ENCODE results near the gene PFKP.
A peak's percentile ranks its signal among the peaks of the same experiment; 100 is the strongest.

The PFKP gene

DNA sequence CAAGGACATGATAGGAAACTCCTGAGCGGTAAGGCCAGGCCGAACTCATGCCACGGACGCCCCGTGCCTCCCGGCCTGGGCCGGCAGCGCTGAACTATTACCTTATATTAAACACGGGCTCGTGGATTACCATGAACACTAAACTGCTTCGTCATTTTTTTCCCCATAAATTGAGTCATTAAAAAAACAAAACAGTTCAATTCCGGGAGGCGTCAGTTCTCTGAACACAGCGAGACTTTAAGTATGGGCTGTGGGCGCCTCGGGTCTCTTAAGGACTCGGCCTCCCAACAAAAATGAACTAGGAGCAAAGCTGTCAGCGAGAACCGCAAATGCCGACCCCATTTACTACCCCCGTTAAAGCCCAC lies 104.7 kb downstream of the PFKP start:
- Histone ChIP-seq H3K4me1 (ENCODE audit: control insufficient read depth, insufficient read depth, low read length) (peaks cover 13% of the 10 kb centered on the region), H3K36me3 (ENCODE audit: control insufficient read depth, insufficient read depth, low read length, severe bottlenecking) (peaks cover 30% of the 10 kb centered on the region), H3K4me3 (ENCODE audit: low read length) (peak overlapping the region; percentile 87), H3K9ac (ENCODE audit: low read length) (peak overlapping the region; percentile 93), H3K27me3 (replicated peaks; ENCODE audit: control insufficient read depth, insufficient read depth, low read length) (no peaks in the 10 kb centered on the region), H3K9me3 (ENCODE audit: control insufficient read depth, low read length) (no peaks in the 10 kb centered on the region)
- DNase-seq (ENCODE audit: low read depth) = peak; percentile 78

GRCh38 chr10:3172446-3173170 lies 105.3 kb downstream of the PFKP start, which contains the start of gene PITRM1:
TSS of gene PITRM1 (minus strand) at chr10:3172782. CDS start at chr10:3172772, 10 bp downstream.
- H3K4me1 ChIP-seq (ENCODE audit: control insufficient read depth, insufficient read depth, low read length) = peaks cover 13% of the 10 kb centered on the region
- H3K4me3 ChIP-seq (ENCODE audit: low read length) = peak within 1 kb of the TSS; percentile 87
- H3K9me3 ChIP-seq (ENCODE audit: control insufficient read depth, low read length) = no peaks in the 10 kb centered on the region
- peak; percentile 99 for DNase-seq (ENCODE audit: low read depth)
- H3K9ac ChIP-seq (ENCODE audit: low read length) = peak within 1 kb of the TSS; percentile 93
- H3K27me3 ChIP-seq (replicated peaks; ENCODE audit: control insufficient read depth, insufficient read depth, low read length) = no peaks in the 10 kb centered on the region
- peaks cover 24% of the 10 kb centered on the region for H3K36me3 ChIP-seq (ENCODE audit: control insufficient read depth, insufficient read depth, low read length, severe bottlenecking)

- peak overlapping the region; percentile 75 for H3K4me3 ChIP-seq (ENCODE audit: low read length)
- DNase-seq (ENCODE audit: low read depth) = no peak
- peaks cover 4% of the 10 kb centered on the region for H3K9me3 ChIP-seq (ENCODE audit: control insufficient read depth, low read length)
Measured at GRCh38 chr10:3173171-3173878, 106.0 kb downstream of the PFKP start.

GRCh38 chr10:3178042-3178441 lies 110.7 kb downstream of the PFKP start:
- no peak overlapping the region for H3K9ac ChIP-seq (ENCODE audit: low read length)
- peaks cover 10% of the 10 kb centered on the region for H3K27me3 ChIP-seq (replicated peaks; ENCODE audit: control insufficient read depth, insufficient read depth, low read length)
- no peak for DNase-seq (ENCODE audit: low read depth)
- H3K9me3 ChIP-seq (ENCODE audit: control insufficient read depth, low read length) = peaks cover 4% of the 10 kb centered on the region
- H3K4me3 ChIP-seq (ENCODE audit: low read length) = no peak overlapping the region
- no peaks in the 10 kb centered on the region for H3K4me1 ChIP-seq (ENCODE audit: control insufficient read depth, insufficient read depth, low read length)
- no peaks in the 10 kb centered on the region for H3K36me3 ChIP-seq (ENCODE audit: control insufficient read depth, insufficient read depth, low read length, severe bottlenecking)

More at GRCh38 chr10:3173171-3173878, 106.0 kb downstream of the PFKP start:
- Histone ChIP-seq H3K9ac (ENCODE audit: low read length) (no peak overlapping the region), H3K27me3 (replicated peaks; ENCODE audit: control insufficient read depth, insufficient read depth, low read length) (no peaks in the 10 kb centered on the region), H3K4me1 (ENCODE audit: control insufficient read depth, insufficient read depth, low read length) (peaks cover 13% of the 10 kb centered on the region), H3K36me3 (ENCODE audit: control insufficient read depth, insufficient read depth, low read length, severe bottlenecking) (peaks cover 17% of the 10 kb centered on the region)

DNA sequence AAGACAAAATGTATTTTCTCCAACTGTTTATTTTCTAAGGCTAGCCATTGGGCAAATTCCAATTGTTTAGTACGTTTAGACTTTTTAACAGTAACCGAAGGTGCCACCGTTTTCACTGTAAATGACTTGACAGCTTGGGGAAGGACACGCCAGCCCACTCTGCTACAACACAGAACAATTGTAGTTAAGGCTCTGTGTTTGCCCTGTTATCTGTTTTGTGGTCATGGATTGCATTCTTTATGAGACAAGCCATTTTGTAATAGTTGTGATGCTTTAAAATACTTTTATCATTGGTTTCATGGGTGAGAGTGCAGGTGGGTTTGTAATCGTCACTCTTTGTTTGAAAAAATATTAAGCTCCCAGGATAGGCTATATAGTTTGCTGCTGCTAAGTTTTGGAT lies 111.8 kb downstream of the PFKP start:
- Histone ChIP-seq H3K9me3 (ENCODE audit: control insufficient read depth, low read length) (peaks cover 4% of the 10 kb centered on the region), H3K36me3 (ENCODE audit: control insufficient read depth, insufficient read depth, low read length, severe bottlenecking) (no peaks in the 10 kb centered on the region), H3K4me1 (ENCODE audit: control insufficient read depth, insufficient read depth, low read length) (no peaks in the 10 kb centered on the region), H3K27me3 (replicated peaks; ENCODE audit: control insufficient read depth, insufficient read depth, low read length) (peaks cover 18% of the 10 kb centered on the region), H3K9ac (ENCODE audit: low read length) (no peak overlapping the region), H3K4me3 (ENCODE audit: low read length) (no peak overlapping the region)
- no peak for DNase-seq (ENCODE audit: low read depth)

DNA sequence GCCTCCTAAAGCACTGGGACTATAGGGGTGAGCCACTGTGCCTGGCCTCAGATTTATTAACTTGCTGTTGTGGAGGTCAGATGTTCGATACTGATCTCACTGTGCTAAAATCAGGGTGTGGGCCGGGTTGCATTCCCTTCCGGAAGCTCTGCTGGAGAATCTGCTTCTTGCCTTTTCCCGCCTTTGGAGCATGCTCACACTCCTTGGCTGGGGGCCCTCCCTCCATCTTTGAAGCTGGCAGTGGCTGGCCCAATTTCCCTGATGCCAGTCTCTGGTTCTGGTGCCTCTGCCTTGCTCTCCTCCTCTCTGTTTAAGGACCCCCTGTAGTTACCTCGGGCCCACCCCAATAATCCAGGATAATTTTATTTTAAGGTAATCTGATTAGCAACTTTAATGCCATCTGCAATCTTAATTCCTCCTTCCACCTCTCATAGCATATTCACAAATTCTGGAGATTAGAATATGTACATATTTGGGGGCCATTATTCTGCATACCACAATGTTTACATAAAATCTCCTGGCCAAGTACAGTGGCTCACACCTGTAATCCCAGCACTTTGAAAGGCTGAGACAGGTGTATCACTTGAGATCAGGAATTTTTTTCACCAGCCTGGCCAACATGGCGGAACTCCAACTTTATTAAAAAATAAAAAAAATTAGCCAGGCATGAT lies 113.1 kb downstream of the PFKP start:
- Histone ChIP-seq H3K9ac (ENCODE audit: low read length) (no peak overlapping the region), H3K4me3 (ENCODE audit: low read length) (no peak overlapping the region), H3K4me1 (ENCODE audit: control insufficient read depth, insufficient read depth, low read length) (no peaks in the 10 kb centered on the region), H3K9me3 (ENCODE audit: control insufficient read depth, low read length) (peaks cover 4% of the 10 kb centered on the region), H3K36me3 (ENCODE audit: control insufficient read depth, insufficient read depth, low read length, severe bottlenecking) (no peaks in the 10 kb centered on the region), H3K27me3 (replicated peaks; ENCODE audit: control insufficient read depth, insufficient read depth, low read length) (peaks cover 18% of the 10 kb centered on the region)
- DNase-seq (ENCODE audit: low read depth) = no peak

DNA sequence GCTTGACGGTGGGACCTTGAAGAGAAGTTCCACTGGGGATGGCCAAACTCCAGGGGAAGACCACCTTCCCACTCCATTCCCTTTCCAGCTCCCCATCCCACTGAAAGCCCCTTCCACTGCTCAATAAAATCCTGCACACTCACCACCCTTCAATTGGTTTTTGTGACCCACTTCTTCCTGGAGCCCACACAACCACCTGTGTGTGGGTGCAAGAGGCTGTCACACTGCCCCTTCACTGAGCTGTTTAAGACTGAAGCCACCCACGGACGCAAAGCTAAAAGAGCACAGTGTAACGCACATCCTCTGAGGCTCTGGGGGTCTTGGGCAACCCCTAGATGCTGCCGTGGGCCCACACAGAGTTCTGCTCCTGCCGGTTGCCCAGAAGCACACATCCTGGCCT lies 118.0 kb downstream of the PFKP start:
- peaks cover 18% of the 10 kb centered on the region for H3K27me3 ChIP-seq (replicated peaks; ENCODE audit: control insufficient read depth, insufficient read depth, low read length)
- H3K36me3 ChIP-seq (ENCODE audit: control insufficient read depth, insufficient read depth, low read length, severe bottlenecking) = no peaks in the 10 kb centered on the region
- H3K9ac ChIP-seq (ENCODE audit: low read length) = no peak overlapping the region
- no peak overlapping the region for H3K4me3 ChIP-seq (ENCODE audit: low read length)
- H3K4me1 ChIP-seq (ENCODE audit: control insufficient read depth, insufficient read depth, low read length) = no peaks in the 10 kb centered on the region
- H3K9me3 ChIP-seq (ENCODE audit: control insufficient read depth, low read length) = no peaks in the 10 kb centered on the region
- DNase-seq (ENCODE audit: low read depth) = no peak

DNA sequence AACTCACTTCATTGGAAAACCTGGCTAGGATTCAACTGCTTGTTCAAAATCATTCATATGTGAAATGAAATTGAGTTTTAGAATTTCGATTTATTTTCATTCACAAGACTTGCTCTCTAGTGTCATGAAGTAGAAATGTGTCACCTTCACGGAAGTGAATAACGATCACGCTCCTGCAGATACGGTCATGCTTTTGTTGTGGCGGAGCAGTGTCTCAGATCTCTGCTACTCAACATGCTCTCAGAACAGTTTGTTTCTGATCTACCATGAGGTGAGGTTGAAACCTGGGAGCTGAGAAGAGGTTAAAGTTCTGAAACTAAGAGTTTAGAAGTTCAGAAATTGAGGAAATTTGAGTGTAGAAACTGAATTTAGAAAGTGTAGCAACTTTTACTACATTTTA lies 119.0 kb downstream of the PFKP start:
- H3K36me3 ChIP-seq (ENCODE audit: control insufficient read depth, insufficient read depth, low read length, severe bottlenecking) = no peaks in the 10 kb centered on the region
- no peaks in the 10 kb centered on the region for H3K4me1 ChIP-seq (ENCODE audit: control insufficient read depth, insufficient read depth, low read length)
- no peak for DNase-seq (ENCODE audit: low read depth)
- no peak overlapping the region for H3K9ac ChIP-seq (ENCODE audit: low read length)
- H3K9me3 ChIP-seq (ENCODE audit: control insufficient read depth, low read length) = no peaks in the 10 kb centered on the region
- peaks cover 18% of the 10 kb centered on the region for H3K27me3 ChIP-seq (replicated peaks; ENCODE audit: control insufficient read depth, insufficient read depth, low read length)
- no peak overlapping the region for H3K4me3 ChIP-seq (ENCODE audit: low read length)
